Measurements from ENCODE around the gene CYP24A1. TPM values are rescaled to one million over a fixed set of nuclear protein-coding genes. Genes with fewer than 3 reads are reported as not detected.

The CYP24A1 gene
- total and polyA plus RNA-seq, 2 of the 13 experiments (the other 11 are each of a cell fraction or from before 2014, with no cell fraction given), result 9.4 to 32.7 TPM

GRCh38 chr20:54194724-54195438 lies 21.1 kb upstream of the CYP24A1 start (continued):
- TF ChIP-seq ZSCAN5A (CRISPR knock-in tag; IDR thresholded peaks at IDR 0.05; ENCODE audit: borderline replicate concordance), result peak; percentile 72; the same call in 1 of the 2 replicates
- peak; percentile 100 for TF ChIP-seq FOXK1 (CRISPR knock-in tag; IDR thresholded peaks at IDR 0.05; ENCODE audit: borderline replicate concordance, low read depth)
- no peak for TF ChIP-seq ZNF546 (CRISPR knock-in tag; conservative IDR thresholded peaks at IDR 0.05)
- TF ChIP-seq IRF9 (CRISPR knock-in tag; IDR thresholded peaks at IDR 0.05; ENCODE audit: borderline replicate concordance), result peak; percentile 34; the same call in 1 of the 2 replicates
- TF ChIP-seq ZNF646 (CRISPR knock-in tag; IDR thresholded peaks at IDR 0.05), result peak; percentile 47
- no peak for TF ChIP-seq CC2D1A (CRISPR knock-in tag; IDR thresholded peaks at IDR 0.05)
- TF ChIP-seq ARID3A (IDR thresholded peaks at IDR 0.05; ENCODE audit: low read depth, low read length), result peak; percentile 96
- TF ChIP-seq ZBTB34 (CRISPR knock-in tag; IDR thresholded peaks at IDR 0.05), result no peak
- TF ChIP-seq SNAPC4 (CRISPR knock-in tag; IDR thresholded peaks at IDR 0.05), result peak; percentile 68; the same call in 1 of the 2 replicates
